Vein endothelial cell (primary cell): Measurements from ENCODE around the gene SPATA31C1. TPM values are rescaled to one million over a fixed set of nuclear protein-coding genes. Genes with fewer than 3 reads are reported as not detected.

Experiments
- total RNA-seq: library from RNA; depleted of rRNA; stranded (reverse); fragments of >200 nt; gene quantifications from 2 replicates; pipeline ENCODE4 v1.2.3, GENCODE V29; 2012

The SPATA31C1 gene
- total RNA-seq: not detected in 2 replicates

GRCh38 chr9:87917662-87918061 lies at the start of gene SPATA31C1:
Gene SPATA31C1 (plus strand): TSS chr9:87917962.

GRCh38 chr9:87882627-87883026 lies 35.1 kb upstream of the SPATA31C1 start, which contains the start of gene SPATA31E1:
Gene SPATA31E1 (plus strand): TSS chr9:87882877. CDS start chr9:87882892, 15 bp downstream.

Other genes with a start within 250 kb of the SPATA31C1 start
- 66.3 and 99.1 TPM in 2 replicates for gene CTSL, start 191.8 kb upstream of the SPATA31C1 start, total RNA-seq
- gene SPATA31E1, start 35.1 kb upstream of the SPATA31C1 start, total RNA-seq: not detected in 2 replicates
- gene CDK20, start 56.6 kb downstream of the SPATA31C1 start, total RNA-seq: 0.67 and 0.98 TPM in 2 replicates
- not detected in 2 replicates for gene SPATA31C2, start 220.5 kb downstream of the SPATA31C1 start, total RNA-seq